Ovary (tissue), 9 donors: ENCODE results near the gene BMPER. TPM values are rescaled to one million over a fixed set of nuclear protein-coding genes. Genes with fewer than 3 reads are reported as not detected.

Experiments
- DNase-seq, 5 donors: peaks; one replicate each; pipeline ENCODE4 v3.0.0-alpha.2; 2019 to 2020
- H3K27ac ChIP-seq, 2 donors: fragments of 200-600 bp; one replicate each; pipeline versions ENCODE4 v1.5.1 to v1.8.0; 2019 to 2022
- H3K27me3 ChIP-seq: fragments of 200-600 bp; one replicate; pipeline ENCODE4 v1.8.0; 2022
- H3K36me3 ChIP-seq: fragments of 200-600 bp; sonication (generic); one replicate; pipeline ENCODE4 v1.5.1; 2019
- H3K4me1 ChIP-seq: one replicate; pipeline ENCODE4 v1.8.1; 2013; ENCODE audit warnings: mild to moderate bottlenecking, moderate library complexity; ENCODE audit not compliant: insufficient read depth
- H3K4me3 ChIP-seq: fragments of 200-600 bp; sonication (generic); one replicate; pipeline ENCODE4 v1.5.1; 2017
- H3K9me3 ChIP-seq, 2 donors: fragments of 200-600 bp in 1 of 2; sonication (generic) in 1 of 2; one replicate each; pipeline versions ENCODE4 v1.5.1 to v1.8.1; 2013 to 2019; ENCODE audit warnings: mild to moderate bottlenecking in 1 of 2, moderate library complexity in 1 of 2
- CTCF ChIP-seq, 3 donors: fragments of 450-650 bp in 2 of 3; fragments of 200-600 bp in 1 of 3; IDR thresholded peaks; one replicate each; pipeline versions ENCODE4 v1.5.1 to v1.8.0; 2016 to 2022; ENCODE audit warnings: antibody characterized with exemption in 3 of 3, mild to moderate bottlenecking in 1 of 3
- EP300 ChIP-seq: sonication (generic); formaldehyde crosslinking; IDR thresholded peaks from one replicate; pipeline ENCODE4 v1.6.1; 2017; ENCODE audit warnings: antibody characterized with exemption
- POLR2A ChIP-seq: fragments of 450-650 bp; IDR thresholded peaks from one replicate; pipeline ENCODE4 v1.6.1; 2017; ENCODE audit warnings: antibody characterized with exemption, mild to moderate bottlenecking, moderate library complexity
- WGBS, 3 donors: extraction: QIAGEN DNeasy Blood & Tissue Kit in 1 of 3; methylation state at CpG; one replicate each; pipeline versions ENCODE4 v1.1.5 to v1.1.7; 2013 to 2017; 5-methylcytosine and 5-hydroxymethylcytosine counted together
- intact Hi-C, 4 donors: fragments of 100-400 bp; cut with DNase I; formaldehyde crosslinking; loops; one replicate each; pipeline versions ENCODE4 v1.11.0 to v1.15.1; 2022 to 2023
- polyA plus RNA-seq, 2 donors: library from polyadenylated mRNA; stranded (reverse); fragments of 200-250 nt in 1 of 2; fragments of 350-450 nt in 1 of 2; fragmentation: Illumina TruSeq in 1 of 2; extraction: RNeasy Lipid Tissue Mini Kit (QIAGEN cat#74804) in 1 of 2; gene quantifications; one replicate each; pipeline ENCODE4 v1.2.3, GENCODE V29; 2013 to 2014
- total RNA-seq, 7 donors: library from RNA; depleted of rRNA in 2 of 7; stranded (reverse); fragments of >200 nt in 2 of 7; fragmentation: NEBNext Ultra II Directional in 3 of 7; extraction: Animal tissue kit (Norgen Biotek cat#: 25700) in 3 of 7; gene quantifications; one replicate each; pipeline versions ENCODE4 v1.1.0 to v1.2.4, GENCODE V29; 2016 to 2023
- donor health status: DM: no; HTN: no; CAD: no; lungs with moderate emphysema.
- donor health status: DM: no; HTN: no; CAD: no.
- donor health status: Bipolar disorder and iron deficiency.
- donor health status: DM: yes; HTN: yes; CAD: no.
- donor health status: DM: no; HTN: no; CAD: no.
- donor health status: DM: yes; HTN: yes; CAD: no.

The BMPER gene
- total and polyA plus RNA-seq, 9 donors, result 2.9 to 15.3 (median 5.4) TPM

- intact Hi-C loops, result no loop called here
These were observed 59.9 kb downstream of the BMPER start for GRCh38 chr7:33965183-33965744.

GRCh38 chr7:33968591-33968990, 63.3 kb downstream of the BMPER start:
- TF ChIP-seq POLR2A, result no peak
- TF ChIP-seq EP300, result no peak
- no peak for TF ChIP-seq CTCF (IDR thresholded peaks at IDR 0.05)
- H3K9me3 ChIP-seq, result no peaks in the 10 kb centered on the region
- WGBS, 3 donors, result 100% methylated on average over 1 of the region's 1 CpG

More at GRCh38 chr7:33965183-33965744, 59.9 kb downstream of the BMPER start:
- DNase-seq, result no peak
- Histone ChIP-seq H3K9me3 (no peaks in the 10 kb centered on the region), H3K36me3 (no peaks in the 10 kb centered on the region), H3K27ac (no peak overlapping the region), H3K27me3 (no peaks in the 10 kb centered on the region), H3K4me1 (peaks cover 2% of the 10 kb centered on the region), H3K4me3 (no peak overlapping the region)
- no peak for TF ChIP-seq POLR2A
- TF ChIP-seq CTCF (IDR thresholded peaks at IDR 0.05), result no peak
- TF ChIP-seq EP300, result no peak
- 58 to 61% (median 60%) methylated on average over 2 of the region's 2 CpGs for WGBS, 3 donors

GRCh38 chr7:33970536-33970935, 65.2 kb downstream of the BMPER start:
- TF ChIP-seq CTCF (IDR thresholded peaks at IDR 0.05) (no peak), EP300 (no peak), POLR2A (no peak)
- Histone ChIP-seq H3K36me3 (no peaks in the 10 kb centered on the region), H3K27ac (no peak overlapping the region), H3K27me3 (no peaks in the 10 kb centered on the region), H3K4me1 (no peaks in the 10 kb centered on the region), H3K9me3 (no peaks in the 10 kb centered on the region), H3K4me3 (no peak overlapping the region)
- no peak for DNase-seq
- 91 to 94% (median 91%) methylated on average over 5 of the region's 5 CpGs for WGBS, 3 donors
- intact Hi-C loops, result no loop called here

More at GRCh38 chr7:33968591-33968990, 63.3 kb downstream of the BMPER start:
- intact Hi-C loops, result no loop called here
- Histone ChIP-seq H3K27ac (no peak overlapping the region), H3K4me1 (peaks cover 2% of the 10 kb centered on the region), H3K27me3 (no peaks in the 10 kb centered on the region), H3K36me3 (no peaks in the 10 kb centered on the region), H3K4me3 (no peak overlapping the region)
- no peak for DNase-seq

GRCh38 chr7:33971106-33971505, 65.8 kb downstream of the BMPER start:
- WGBS, 3 donors, result 89 to 96% (median 92%) methylated on average over 3 of the region's 3 CpGs
- H3K4me3 ChIP-seq, result no peak overlapping the region
- no peak overlapping the region for H3K27ac ChIP-seq
- no peak for DNase-seq
- H3K27me3 ChIP-seq, result no peaks in the 10 kb centered on the region
- intact Hi-C loops, result no loop called here
- no peaks in the 10 kb centered on the region for H3K4me1 ChIP-seq
- no peaks in the 10 kb centered on the region for H3K36me3 ChIP-seq
- TF ChIP-seq POLR2A (no peak), EP300 (no peak), CTCF (IDR thresholded peaks at IDR 0.05) (no peak)
- H3K9me3 ChIP-seq, result no peaks in the 10 kb centered on the region
